Thoracic aorta endothelial cell (primary cell): Measurements from ENCODE around the gene PRPF39. TPM values are rescaled to one million over a fixed set of nuclear protein-coding genes. Genes with fewer than 3 reads are reported as not detected.

ENCODE experiments used
- small RNA-seq: library from RNA; depleted of rRNA; stranded (forward); fragments of <200 nt; gene quantifications from one replicate; pipeline ENCODE3, GENCODE V24; 2012
- total RNA-seq: library from RNA; depleted of rRNA; stranded (reverse); fragments of >200 nt; gene quantifications from 2 replicates; pipeline ENCODE4 v1.2.3, GENCODE V29; 2012

Gene PRPF39, protein sequence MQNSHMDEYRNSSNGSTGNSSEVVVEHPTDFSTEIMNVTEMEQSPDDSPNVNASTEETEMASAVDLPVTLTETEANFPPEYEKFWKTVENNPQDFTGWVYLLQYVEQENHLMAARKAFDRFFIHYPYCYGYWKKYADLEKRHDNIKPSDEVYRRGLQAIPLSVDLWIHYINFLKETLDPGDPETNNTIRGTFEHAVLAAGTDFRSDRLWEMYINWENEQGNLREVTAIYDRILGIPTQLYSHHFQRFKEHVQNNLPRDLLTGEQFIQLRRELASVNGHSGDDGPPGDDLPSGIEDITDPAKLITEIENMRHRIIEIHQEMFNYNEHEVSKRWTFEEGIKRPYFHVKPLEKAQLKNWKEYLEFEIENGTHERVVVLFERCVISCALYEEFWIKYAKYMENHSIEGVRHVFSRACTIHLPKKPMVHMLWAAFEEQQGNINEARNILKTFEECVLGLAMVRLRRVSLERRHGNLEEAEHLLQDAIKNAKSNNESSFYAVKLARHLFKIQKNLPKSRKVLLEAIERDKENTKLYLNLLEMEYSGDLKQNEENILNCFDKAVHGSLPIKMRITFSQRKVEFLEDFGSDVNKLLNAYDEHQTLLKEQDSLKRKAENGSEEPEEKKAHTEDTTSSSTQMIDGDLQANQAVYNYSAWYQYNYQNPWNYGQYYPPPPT
- total RNA-seq = 39.8 and 43.6 TPM in 2 replicates

DNA sequence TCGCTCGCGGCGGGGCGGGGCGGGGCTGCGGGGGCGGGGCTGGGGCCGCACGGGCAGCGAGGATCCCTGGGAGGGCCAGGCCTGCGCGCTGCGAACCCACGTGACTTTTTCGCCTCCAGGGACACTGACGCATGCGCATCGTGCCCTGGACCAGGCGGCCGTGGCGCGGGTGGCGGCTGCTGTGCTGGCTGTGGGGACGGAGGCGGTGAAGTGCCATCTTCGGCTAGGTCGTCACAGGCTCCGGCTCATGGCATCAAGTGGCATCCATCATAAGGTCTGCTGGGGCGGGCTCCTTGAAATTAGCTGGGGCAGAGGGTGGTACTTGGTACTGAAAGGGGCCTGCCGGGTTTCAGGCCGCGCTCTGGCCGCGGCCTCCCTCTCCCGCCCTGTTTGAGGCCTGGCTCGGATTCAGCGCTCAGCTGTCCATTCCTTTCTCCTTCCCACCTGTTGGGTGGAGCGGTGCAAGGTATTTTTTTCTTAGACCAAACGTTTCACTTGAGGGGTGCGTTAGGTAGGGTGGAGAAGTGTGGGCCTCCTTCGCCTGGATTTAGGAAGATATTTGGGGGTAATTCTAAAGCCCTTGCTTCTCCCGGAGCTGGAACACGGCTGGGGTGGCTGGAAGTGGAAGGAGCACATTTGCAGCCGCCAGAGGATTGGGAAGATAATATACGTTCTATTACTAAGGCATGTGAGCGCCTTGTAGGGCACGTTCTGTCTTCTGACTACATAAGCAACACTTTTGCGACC, at the start of gene PRPF39:
Gene PRPF39 (plus strand): TSS at position 141 of the 747 bp plus-strand sequence. CDS start 11,124 bp downstream, outside the sequence.

DNA sequence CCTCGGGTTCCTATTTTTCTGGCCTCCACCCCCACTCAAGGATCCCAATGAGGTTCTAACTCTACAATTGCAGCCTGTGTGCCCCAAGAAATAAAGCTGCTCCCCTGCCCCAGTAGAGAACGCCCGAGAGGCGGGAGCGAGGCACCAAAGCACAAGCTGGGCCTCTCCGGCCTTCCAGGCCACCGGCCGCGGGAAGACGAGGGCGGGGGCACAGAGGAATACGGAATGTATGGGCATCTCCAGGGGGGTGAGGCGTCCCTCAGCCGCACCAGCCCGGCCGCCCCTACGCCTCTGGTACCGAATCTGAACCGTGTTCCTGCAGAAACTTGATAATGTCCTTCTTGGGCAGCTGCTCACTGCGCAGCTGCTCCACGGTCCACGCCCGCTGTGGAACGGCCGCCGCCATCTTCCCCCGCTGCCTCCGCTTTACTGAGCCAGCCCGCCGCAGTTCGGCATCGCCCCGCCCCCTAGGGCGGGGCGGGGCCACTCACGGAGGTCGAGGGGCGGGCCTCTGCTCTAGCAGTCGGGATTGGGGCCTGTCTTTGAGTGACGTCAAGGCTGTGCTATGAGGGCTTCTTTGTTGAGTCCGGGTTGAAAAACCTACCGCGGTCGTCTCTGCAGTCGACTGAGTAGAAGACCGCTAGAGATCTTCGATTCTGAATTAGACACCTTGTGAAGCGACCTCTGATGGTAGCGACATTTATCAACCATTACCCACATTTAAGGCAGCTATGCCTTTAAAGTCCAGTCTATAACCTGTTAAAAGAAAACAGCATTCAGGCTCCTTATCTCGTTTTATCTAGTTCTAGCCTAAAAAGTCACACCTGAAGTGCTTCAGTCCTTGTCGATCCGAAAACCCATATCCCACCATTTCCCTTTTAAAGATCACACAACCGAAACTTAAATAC, 50.4 kb downstream of the PRPF39 start, which contains the start of gene FKBP3:
Gene FKBP3 (minus strand): TSS at position 431 of the 908 bp plus-strand sequence. CDS start 25 bp downstream, at position 406.

DNA sequence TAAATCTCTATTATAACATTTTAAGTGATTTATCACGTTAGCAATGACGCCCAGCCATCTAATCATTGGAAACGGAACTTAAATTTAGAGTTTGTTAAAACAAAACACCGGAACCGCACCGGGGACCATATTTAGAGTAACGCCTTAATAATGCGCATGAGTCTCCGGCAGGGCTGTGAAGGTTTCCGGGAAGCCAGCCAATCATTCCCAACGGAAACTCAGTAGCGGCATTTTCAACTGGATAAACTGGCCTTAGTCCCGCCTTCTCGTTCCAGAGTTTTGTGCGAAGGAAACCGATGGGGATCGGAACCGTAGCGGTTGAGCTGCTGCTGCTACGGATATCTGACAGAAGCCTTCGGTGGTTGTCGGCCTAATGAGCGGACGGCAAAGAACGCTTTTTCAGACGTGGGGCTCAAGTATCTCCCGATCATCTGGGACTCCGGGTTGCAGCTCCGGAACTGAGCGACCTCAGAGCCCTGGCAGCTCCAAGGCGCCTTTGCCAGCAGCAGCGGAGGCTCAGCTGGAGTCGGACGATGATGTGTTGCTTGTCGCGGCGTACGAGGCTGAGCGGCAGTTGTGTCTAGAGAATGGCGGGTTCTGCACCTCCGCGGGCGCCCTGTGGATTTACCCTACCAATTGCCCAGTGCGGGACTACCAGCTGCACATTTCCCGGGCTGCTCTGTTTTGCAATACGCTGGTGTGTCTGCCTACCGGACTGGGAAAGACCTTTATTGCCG, 51.9 kb downstream of the PRPF39 start, which contains the start of gene FANCM:
Gene FANCM (plus strand): TSS at position 272 of the 737 bp plus-strand sequence. CDS start 102 bp downstream, at position 374.

Small RNAs within 50 kb of the gene (small RNA-seq; reads per million reads assigned to genes)
- gene RF00151 (not detected), gene SNORD127 (6,787 reads per million, percentile 100 among the genes with 10 or more reads in this experiment)

Other genes starting within 250 kb of the PRPF39 start
- gene KLHL28, start 122.2 kb upstream of the PRPF39 start, total RNA-seq = 9.8 and 12.2 TPM in 2 replicates
- 21.5 and 23.3 TPM in 2 replicates for gene TOGARAM1, start 121.9 kb upstream of the PRPF39 start, total RNA-seq
- gene FKBP3, start 50.4 kb downstream of the PRPF39 start, total RNA-seq = 57.8 and 58.4 TPM in 2 replicates
- 23.0 and 23.7 TPM in 2 replicates for gene FANCM, start 51.8 kb downstream of the PRPF39 start, total RNA-seq
- 65.3 and 85.3 TPM in 2 replicates for gene MIS18BP1, start 169.1 kb downstream of the PRPF39 start, total RNA-seq